CD4-positive, alpha-beta T cell treated with Interleukin-4 for 4 hours (primary cell): ENCODE data around the gene ZDHHC9.

Experiments
- DNase-seq: peaks from one replicate; pipeline ENCODE4 v3.0.0-alpha.2; 2020

The ZDHHC9 gene

GRCh38 chrX:129813662-129814368 is 29.9 kb downstream of the ZDHHC9 start:
- no peak for DNase-seq

- peak; percentile 27 for DNase-seq
Observed at GRCh38 chrX:129808829-129809796, 34.6 kb downstream of the ZDHHC9 start.

- no peak for DNase-seq
Observed at GRCh38 chrX:129808158-129808828, 35.4 kb downstream of the ZDHHC9 start.

GRCh38 chrX:129804806-129805205 is 38.9 kb downstream of the ZDHHC9 start:
- DNase-seq: no peak

GRCh38 chrX:129802863-129803262 is 40.8 kb downstream of the ZDHHC9 start:
- no peak for DNase-seq

- no peak for DNase-seq
Observed at GRCh38 chrX:129800186-129800585, 43.5 kb downstream of the ZDHHC9 start.

- DNase-seq: no peak
Observed at GRCh38 chrX:129798888-129799287, 44.8 kb downstream of the ZDHHC9 start.

GRCh38 chrX:129798456-129798855 is 45.2 kb downstream of the ZDHHC9 start:
- DNase-seq: no peak

GRCh38 chrX:129797251-129797906 is 46.3 kb downstream of the ZDHHC9 start:
- DNase-seq: no peak

- DNase-seq: no peak
Observed at GRCh38 chrX:129795584-129795983, 48.1 kb downstream of the ZDHHC9 start.

GRCh38 chrX:129793604-129794191 is 50.0 kb downstream of the ZDHHC9 start:
- DNase-seq: no peak

GRCh38 chrX:129792586-129793291 is 50.9 kb downstream of the ZDHHC9 start:
- DNase-seq: no peak

GRCh38 chrX:129791961-129792570 is 51.6 kb downstream of the ZDHHC9 start:
- no peak for DNase-seq

- DNase-seq: no peak
Observed at GRCh38 chrX:129791336-129791735, 52.4 kb downstream of the ZDHHC9 start.

- DNase-seq: no peak
Observed at GRCh38 chrX:129790808-129791207, 52.9 kb downstream of the ZDHHC9 start.

- DNase-seq: no peak
Observed at GRCh38 chrX:129790146-129790545, 53.5 kb downstream of the ZDHHC9 start.

- no peak for DNase-seq
Observed at GRCh38 chrX:129788527-129788926, 55.2 kb downstream of the ZDHHC9 start.

- no peak for DNase-seq
Observed at GRCh38 chrX:129787336-129788055, 56.2 kb downstream of the ZDHHC9 start.

GRCh38 chrX:129786210-129786651 is 57.5 kb downstream of the ZDHHC9 start:
- DNase-seq: no peak

GRCh38 chrX:129785160-129785947 is 58.3 kb downstream of the ZDHHC9 start:
- no peak for DNase-seq
